Progenitor cell of endocrine pancreas (in vitro differentiated cells): ENCODE data around the gene CYSRT1. TPM values are rescaled to one million over a fixed set of nuclear protein-coding genes. Genes with fewer than 3 reads are reported as not detected.
A peak's percentile ranks its signal among the peaks of the same experiment; 100 is the strongest.
"Not testable (repeated sequence)": the region's sequence is repeated elsewhere in the genome, so short reads cannot be mapped to it uniquely, and the experiment has no call there.

Experiments
- DNase-seq: peaks from one replicate; pipeline ENCODE4 v3.0.0; 2021; ENCODE audit warnings: low spot score; ENCODE audit not compliant: unreplicated experiment
- H3K27ac Mint-ChIP-seq: 2 replicates; pipeline ENCODE4 v1.8.0; 2021; ENCODE audit warnings: mild to moderate bottlenecking, moderate library complexity, mixed read lengths
- H3K27me3 Mint-ChIP-seq: 2 replicates; pipeline ENCODE4 v1.8.0; 2021; ENCODE audit warnings: mixed read lengths
- H3K36me3 Mint-ChIP-seq: 2 replicates; pipeline ENCODE4 v1.8.0; 2022; ENCODE audit warnings: mixed read lengths; ENCODE audit not compliant: insufficient read depth
- H3K4me1 Mint-ChIP-seq: 2 replicates; pipeline ENCODE4 v1.8.0; 2021; ENCODE audit warnings: low read depth, mixed read lengths
- H3K4me3 Mint-ChIP-seq: 2 replicates; pipeline ENCODE4 v1.8.0; 2021; ENCODE audit warnings: low read depth, mild to moderate bottlenecking, moderate library complexity, mixed read lengths
- H3K9me3 Mint-ChIP-seq: 2 replicates; pipeline ENCODE4 v1.8.0; 2021; ENCODE audit warnings: low read depth, mixed read lengths
- total RNA-seq: library from RNA; stranded (reverse); gene quantifications from 2 replicates; pipeline ENCODE4 v1.2.1, GENCODE V29; 2021
- TF ChIP-seq, protein P1 (sequence below): fragments of 200-600 bp; sonication (generic); IDR thresholded peaks from one replicate; pipeline ENCODE4 v1.5.0; 2021; ENCODE audit warnings: antibody characterized with exemption, mild to moderate bottlenecking; ENCODE audit not compliant: unreplicated experiment

The CYSRT1 gene
- total RNA-seq, 1 donor from 2014 or later = 2.7 TPM

- H3K4me1 Mint-ChIP-seq = peaks cover 24% of the 10 kb centered on the region
- DNase-seq = peak; percentile 95
- peak within 1 kb of the TSS; percentile 98 for H3K27ac Mint-ChIP-seq
- peaks cover 5% of the 10 kb centered on the region for H3K27me3 Mint-ChIP-seq
- no peaks in the 10 kb centered on the region for H3K9me3 Mint-ChIP-seq
- H3K4me3 Mint-ChIP-seq = peak within 1 kb of the TSS; percentile 85
- TF ChIP-seq, protein P1, sequence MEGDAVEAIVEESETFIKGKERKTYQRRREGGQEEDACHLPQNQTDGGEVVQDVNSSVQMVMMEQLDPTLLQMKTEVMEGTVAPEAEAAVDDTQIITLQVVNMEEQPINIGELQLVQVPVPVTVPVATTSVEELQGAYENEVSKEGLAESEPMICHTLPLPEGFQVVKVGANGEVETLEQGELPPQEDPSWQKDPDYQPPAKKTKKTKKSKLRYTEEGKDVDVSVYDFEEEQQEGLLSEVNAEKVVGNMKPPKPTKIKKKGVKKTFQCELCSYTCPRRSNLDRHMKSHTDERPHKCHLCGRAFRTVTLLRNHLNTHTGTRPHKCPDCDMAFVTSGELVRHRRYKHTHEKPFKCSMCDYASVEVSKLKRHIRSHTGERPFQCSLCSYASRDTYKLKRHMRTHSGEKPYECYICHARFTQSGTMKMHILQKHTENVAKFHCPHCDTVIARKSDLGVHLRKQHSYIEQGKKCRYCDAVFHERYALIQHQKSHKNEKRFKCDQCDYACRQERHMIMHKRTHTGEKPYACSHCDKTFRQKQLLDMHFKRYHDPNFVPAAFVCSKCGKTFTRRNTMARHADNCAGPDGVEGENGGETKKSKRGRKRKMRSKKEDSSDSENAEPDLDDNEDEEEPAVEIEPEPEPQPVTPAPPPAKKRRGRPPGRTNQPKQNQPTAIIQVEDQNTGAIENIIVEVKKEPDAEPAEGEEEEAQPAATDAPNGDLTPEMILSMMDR = no peak
- peaks cover 10% of the 10 kb centered on the region for H3K36me3 Mint-ChIP-seq
These were observed 16.0 kb downstream of the CYSRT1 start, which contains the start of gene TUBB4B for GRCh38 chr9:137240841-137241489. Gene TUBB4B (plus strand): TSS chr9:137241287. CDS start chr9:137241361, 74 bp downstream.

- TF ChIP-seq, protein P1 = no peak
- Mint-ChIP-seq H3K9me3 (no peaks in the 10 kb centered on the region), H3K27ac (peak overlapping the region; percentile 89), H3K4me3 (peak overlapping the region; percentile 85), H3K36me3 (peaks cover 10% of the 10 kb centered on the region), H3K4me1 (peaks cover 22% of the 10 kb centered on the region), H3K27me3 (peaks cover 5% of the 10 kb centered on the region)
- DNase-seq = no peak
These were observed 16.7 kb downstream of the CYSRT1 start for GRCh38 chr9:137241490-137242268.

GRCh38 chr9:137242269-137243203 is 17.6 kb downstream of the CYSRT1 start:
- H3K4me3 Mint-ChIP-seq = peak overlapping the region; percentile 85
- peaks cover 20% of the 10 kb centered on the region for H3K4me1 Mint-ChIP-seq

DNA sequence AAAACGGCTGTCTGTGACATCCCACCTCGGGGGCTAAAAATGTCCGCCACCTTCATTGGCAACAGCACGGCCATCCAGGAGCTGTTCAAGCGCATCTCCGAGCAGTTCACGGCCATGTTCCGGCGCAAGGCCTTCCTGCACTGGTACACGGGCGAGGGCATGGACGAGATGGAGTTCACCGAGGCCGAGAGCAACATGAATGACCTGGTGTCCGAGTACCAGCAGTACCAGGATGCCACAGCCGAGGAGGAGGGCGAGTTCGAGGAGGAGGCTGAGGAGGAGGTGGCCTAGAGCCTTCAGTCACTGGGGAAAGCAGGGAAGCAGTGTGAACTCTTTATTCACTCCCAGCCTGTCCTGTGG is 18.3 kb downstream of the CYSRT1 start:
- Mint-ChIP-seq H3K4me3 (peak overlapping the region; percentile 85), H3K4me1 (peaks cover 19% of the 10 kb centered on the region)
- DNase-seq, H3K36me3 Mint-ChIP-seq, H3K9me3 Mint-ChIP-seq, H3K27me3 Mint-ChIP-seq, H3K27ac Mint-ChIP-seq: not testable (repeated sequence)

More at GRCh38 chr9:137242269-137243203, 17.6 kb downstream of the CYSRT1 start:
- Mint-ChIP-seq H3K27ac (peak overlapping the region; percentile 89), H3K27me3 (peaks cover 5% of the 10 kb centered on the region), H3K9me3 (no peaks in the 10 kb centered on the region), H3K36me3 (peaks cover 10% of the 10 kb centered on the region)
- TF ChIP-seq, protein P1 = no peak
- no peak for DNase-seq

- Mint-ChIP-seq H3K36me3 (peaks cover 10% of the 10 kb centered on the region), H3K4me1 (peaks cover 19% of the 10 kb centered on the region), H3K9me3 (no peaks in the 10 kb centered on the region), H3K27me3 (peaks cover 5% of the 10 kb centered on the region), H3K4me3 (peak overlapping the region; percentile 31), H3K27ac (no peak overlapping the region)
- TF ChIP-seq, protein P1 = no peak
- DNase-seq = no peak
These were observed 18.9 kb downstream of the CYSRT1 start for GRCh38 chr9:137243626-137244485.
